Naive thymus-derived CD4-positive, alpha-beta T cell (primary cell): ENCODE data around the gene PEAR1. TPM values are rescaled to one million over a fixed set of nuclear protein-coding genes. Genes with fewer than 3 reads are reported as not detected.

Experiments
- ATAC-seq: fragments of 150-1000 bp; cut with Tn5 transposase; 2 replicates; pipeline ENCODE4 v1.10.0; 2021; ENCODE audit warnings: mild to moderate bottlenecking, moderate library complexity
- CTCF ChIA-PET: fragments of 350-600 bp; sonication (Branson Sonifier 250); formaldehyde crosslinking; loops from one replicate; lab custom pipeline; 2021; ENCODE audit warnings: antibody characterized with exemption; lab: Charles Lee
- POLR2A ChIA-PET: fragments of 350-600 bp; sonication (Branson Sonifier 250); formaldehyde crosslinking; loops from one replicate; lab custom pipeline; 2021; ENCODE audit warnings: antibody characterized with exemption, inconsistent platforms; lab: Charles Lee
- DNase-seq, 9 donors: peaks; one replicate each; pipeline versions ENCODE4 v3.0.0 to v3.0.0-alpha.2; 2020 to 2022; ENCODE audit warnings: mixed read lengths in 1 of 9
- H3K27ac ChIP-seq: one replicate; pipeline ENCODE4 v1.7.0; 2013; ENCODE audit warnings: mild to moderate bottlenecking, low read depth, low read length, moderate library complexity
- H3K27me3 ChIP-seq, 2 donors: one replicate each; pipeline ENCODE4 v1.7.0; 2013; ENCODE audit warnings: low read length in 2 of 2, mild to moderate bottlenecking in 2 of 2, moderate library complexity in 2 of 2; ENCODE audit not compliant: control insufficient read depth in 2 of 2, insufficient read depth in 2 of 2
- H3K36me3 ChIP-seq, 3 experiments: 1 replicate in 2 of 3; 2 replicates in 1 of 3; pipeline ENCODE4 v1.7.0; 2013; ENCODE audit warnings: low read length in 3 of 3, mild to moderate bottlenecking in 3 of 3, moderate library complexity in 1 of 3; ENCODE audit not compliant: insufficient read depth in 3 of 3, control insufficient read depth in 2 of 3
- H3K4me1 ChIP-seq, 2 donors: one replicate each; pipeline ENCODE4 v1.7.0; 2013; ENCODE audit warnings: low read length in 2 of 2, mild to moderate bottlenecking in 2 of 2, moderate library complexity in 1 of 2; ENCODE audit not compliant: control insufficient read depth in 2 of 2, insufficient read depth in 2 of 2
- H3K4me3 ChIP-seq: 2 replicates; pipeline ENCODE4 v1.7.0; 2013; ENCODE audit warnings: mild to moderate bottlenecking, low read length
- H3K9me3 ChIP-seq, 3 experiments: 1 replicate in 2 of 3; 2 replicates in 1 of 3; pipeline ENCODE4 v1.7.0; 2013; ENCODE audit warnings: low read length in 3 of 3; ENCODE audit not compliant: control insufficient read depth in 2 of 3
- H3K27ac Mint-ChIP-seq, 9 donors: one replicate each; pipeline ENCODE4 v1.8.0; 2020 to 2022; ENCODE audit warnings: mixed read lengths in 9 of 9, mild to moderate bottlenecking in 8 of 9, moderate library complexity in 5 of 9, inconsistent platforms in 2 of 9
- H3K27me3 Mint-ChIP-seq, 5 donors: one replicate each; pipeline ENCODE4 v1.8.0; 2021 to 2022; ENCODE audit warnings: mixed read lengths in 5 of 5, mild to moderate bottlenecking in 1 of 5
- H3K36me3 Mint-ChIP-seq, 5 donors: one replicate each; pipeline ENCODE4 v1.8.0; 2020 to 2022; ENCODE audit warnings: mixed read lengths in 5 of 5, mild to moderate bottlenecking in 3 of 5, inconsistent platforms in 1 of 5
- H3K4me1 Mint-ChIP-seq, 7 donors: one replicate each; pipeline ENCODE4 v1.8.0; 2020 to 2022; ENCODE audit warnings: mixed read lengths in 7 of 7, mild to moderate bottlenecking in 3 of 7, inconsistent platforms in 1 of 7
- H3K4me3 Mint-ChIP-seq, 10 donors: one replicate each; pipeline ENCODE4 v1.8.0; 2020 to 2022; ENCODE audit warnings: mild to moderate bottlenecking in 10 of 10, mixed read lengths in 10 of 10, moderate library complexity in 6 of 10, inconsistent platforms in 2 of 10
- H3K9me3 Mint-ChIP-seq, 11 donors: one replicate each; pipeline ENCODE4 v1.8.0; 2020 to 2022; ENCODE audit warnings: mixed read lengths in 11 of 11, mild to moderate bottlenecking in 4 of 11, inconsistent platforms in 1 of 11, moderate library complexity in 1 of 11
- intact Hi-C, 2 donors: fragments of 100-400 bp; cut with micrococcal nuclease; formaldehyde crosslinking; loops; one replicate each; pipeline ENCODE4 v1.15.1; 2023
- polyA plus RNA-seq, 2 donors: library from polyadenylated mRNA; unstranded; fragments of 300-500 nt; fragmentation: Illumina TruSeq; gene quantifications; one replicate each; pipeline ENCODE4 v1.2.3, GENCODE V29; 2021
- total RNA-seq, 6 experiments: library from RNA in 5 of 6; stranded (reverse) in 5 of 6; gene quantifications; 1 replicate in 5 of 6; 2 replicates in 1 of 6; pipeline ENCODE4 v1.2.3 and lab custom pipeline; 2021 to 2026

The PEAR1 gene
- total and polyA plus RNA-seq, 7 experiments from 2014 or later = 0.19 to 1.2 (median 0.32) TPM

- H3K4me1 Mint-ChIP-seq = peaks cover 23 to 80% (median 32%) of the 10 kb centered on the region in 7 donors
- peaks cover 8 to 20% of the 10 kb centered on the region in 2 donors for H3K4me1 ChIP-seq
- H3K27ac Mint-ChIP-seq = peak overlapping the region in 2 of 9 donors; percentile 5 to 75
- ChIA-PET CTCF (interaction anchor here (0.7 to 4.3 kb wide), 2 partner anchors 26 to 136 kb away, joined by 3 to 41 read pairs; partner anchors contain the start of genes ISG20L2 and METTL25B), POLR2A (no interaction called here)
- peaks cover 12 to 31% of the 10 kb centered on the region in 2 donors for H3K27me3 ChIP-seq
- H3K36me3 ChIP-seq = no peaks in the 10 kb centered on the region
- H3K4me3 ChIP-seq = no peak overlapping the region
- peaks cover 24 to 65% (median 54%) of the 10 kb centered on the region in 5 donors for H3K27me3 Mint-ChIP-seq
- H3K27ac ChIP-seq = no peak overlapping the region
- ATAC-seq (peak; percentile 10), DNase-seq (no peak)
- no peaks in the 10 kb centered on the region for H3K9me3 ChIP-seq
- intact Hi-C loops = loop anchor here in 1 of 2 donors (2.0 kb wide), 1 partner anchor 14 kb away; no protein-coding TSS in a partner anchor
- peak overlapping the region in 4 of 10 donors; percentile 7 to 77 (median 22) for H3K4me3 Mint-ChIP-seq
- peaks cover 0 to 2% (median 0%) of the 10 kb centered on the region in 11 donors for H3K9me3 Mint-ChIP-seq
- H3K36me3 Mint-ChIP-seq = peaks cover 0 to 13% (median 3%) of the 10 kb centered on the region in 5 donors
Measured at GRCh38 chr1:156862997-156863599, 30.4 kb upstream of the PEAR1 start.

DNA sequence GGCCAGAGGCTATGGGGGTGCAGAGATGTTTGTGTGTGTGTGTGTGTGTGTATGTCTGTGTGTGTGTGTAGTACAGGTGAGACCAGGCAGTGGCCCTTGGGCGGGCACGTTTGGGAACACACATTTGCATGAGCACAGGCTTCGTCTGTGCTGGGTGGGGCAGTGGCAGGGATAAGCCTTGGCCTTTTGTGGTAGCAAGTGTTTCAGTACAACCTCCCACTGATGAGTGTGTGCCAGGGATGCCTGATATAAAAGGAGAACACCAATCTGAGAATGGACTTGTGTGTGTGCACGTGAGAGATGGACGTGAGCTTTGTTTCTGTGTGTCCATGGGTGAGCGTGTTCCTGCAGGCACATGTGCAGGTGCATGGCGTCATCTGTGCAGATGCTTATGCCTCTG, 29.9 kb upstream of the PEAR1 start:
- Mint-ChIP-seq H3K36me3 (peaks cover 0 to 13% (median 3%) of the 10 kb centered on the region in 5 donors), H3K4me3 (peak overlapping the region in 2 of 10 donors; percentile 5 to 77), H3K4me1 (peaks cover 23 to 76% (median 26%) of the 10 kb centered on the region in 7 donors), H3K9me3 (peaks cover 0 to 2% (median 0%) of the 10 kb centered on the region in 11 donors), H3K27ac (peak overlapping the region in 3 of 9 donors; percentile 2 to 75 (median 5)), H3K27me3 (peaks cover 18 to 61% (median 49%) of the 10 kb centered on the region in 5 donors)
- H3K27me3 ChIP-seq = peaks cover 12 to 31% of the 10 kb centered on the region in 2 donors
- H3K36me3 ChIP-seq = no peaks in the 10 kb centered on the region
- no peak overlapping the region for H3K27ac ChIP-seq
- intact Hi-C loops = loop anchor here in 1 of 2 donors (2.0 kb wide), 1 partner anchor 15 kb away; no protein-coding TSS in a partner anchor
- DNase-seq = no peak
- no peak overlapping the region for H3K4me3 ChIP-seq
- POLR2A ChIA-PET = no interaction called here
- H3K9me3 ChIP-seq = no peaks in the 10 kb centered on the region
- no peak for ATAC-seq
- CTCF ChIA-PET = no interaction called here
- peaks cover 8 to 20% of the 10 kb centered on the region in 2 donors for H3K4me1 ChIP-seq

- H3K36me3 Mint-ChIP-seq = peaks cover 0 to 13% (median 3%) of the 10 kb centered on the region in 5 donors
- no peaks in the 10 kb centered on the region for H3K36me3 ChIP-seq
- H3K4me3 Mint-ChIP-seq = peak overlapping the region in 1 of 10 donors; percentile 32
- intact Hi-C loops = no loop called here
- peak overlapping the region in 1 of 9 donors; percentile 85 for H3K27ac Mint-ChIP-seq
- ChIA-PET CTCF (interaction anchor here (1.1 kb wide), 2 partner anchors 67 to 139 kb away, joined by 3 read pairs; no protein-coding TSS in a partner anchor), POLR2A (no interaction called here)
- H3K4me1 ChIP-seq = peaks cover 8 to 14% of the 10 kb centered on the region in 2 donors
- no peak overlapping the region for H3K27ac ChIP-seq
- H3K9me3 ChIP-seq = no peaks in the 10 kb centered on the region
- H3K27me3 Mint-ChIP-seq = peaks cover 12 to 61% (median 46%) of the 10 kb centered on the region in 5 donors
- H3K9me3 Mint-ChIP-seq = peaks cover 0 to 2% (median 0%) of the 10 kb centered on the region in 11 donors
- H3K4me3 ChIP-seq = no peak overlapping the region
- ATAC-seq (no peak), DNase-seq (no peak)
- peaks cover 12 to 25% of the 10 kb centered on the region in 2 donors for H3K27me3 ChIP-seq
- H3K4me1 Mint-ChIP-seq = peaks cover 17 to 75% (median 22%) of the 10 kb centered on the region in 7 donors
Measured at GRCh38 chr1:156864796-156865195, 28.7 kb upstream of the PEAR1 start.

GRCh38 chr1:156865258-156865657, 28.3 kb upstream of the PEAR1 start:
- no peak overlapping the region for H3K27ac ChIP-seq
- H3K4me1 ChIP-seq = peaks cover 7 to 10% of the 10 kb centered on the region in 2 donors
- ATAC-seq (no peak), DNase-seq (no peak)
- Mint-ChIP-seq H3K27me3 (peaks cover 10 to 58% (median 43%) of the 10 kb centered on the region in 5 donors), H3K36me3 (peaks cover 0 to 13% (median 3%) of the 10 kb centered on the region in 5 donors), H3K4me3 (peak overlapping the region in 1 of 10 donors; percentile 79), H3K27ac (peak overlapping the region in 1 of 9 donors; percentile 85), H3K4me1 (peaks cover 12 to 75% (median 20%) of the 10 kb centered on the region in 7 donors), H3K9me3 (peaks cover 0 to 2% (median 0%) of the 10 kb centered on the region in 11 donors)
- intact Hi-C loops = no loop called here
- H3K9me3 ChIP-seq = no peaks in the 10 kb centered on the region
- CTCF ChIA-PET = interaction anchor here (1.1 kb wide), 1 partner anchor 139 kb away, joined by 3 read pairs; no protein-coding TSS in a partner anchor
- no peaks in the 10 kb centered on the region for H3K36me3 ChIP-seq
- peaks cover 12 to 25% of the 10 kb centered on the region in 2 donors for H3K27me3 ChIP-seq
- no peak overlapping the region for H3K4me3 ChIP-seq
- POLR2A ChIA-PET = no interaction called here

DNA sequence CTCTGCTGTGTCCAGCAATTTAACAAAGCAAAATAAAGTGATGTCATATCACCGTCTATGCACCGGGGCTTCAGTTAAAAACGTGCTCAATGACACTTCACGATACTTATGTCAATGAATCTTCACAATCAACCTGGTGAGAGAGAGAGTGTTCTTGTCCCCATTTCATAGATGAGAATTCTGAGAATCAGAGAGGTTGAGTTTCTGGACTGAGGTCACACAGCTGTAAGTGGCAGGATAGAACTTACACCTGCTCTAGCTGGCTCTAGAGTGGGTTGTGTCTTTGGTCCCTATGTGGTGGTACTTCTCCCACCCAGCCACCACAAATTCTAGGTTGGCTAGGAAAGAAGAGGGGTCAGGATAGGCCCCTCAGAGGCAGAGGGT, 27.7 kb upstream of the PEAR1 start:
- Mint-ChIP-seq H3K36me3 (peaks cover 0 to 13% (median 3%) of the 10 kb centered on the region in 5 donors), H3K9me3 (peaks cover 0 to 2% (median 0%) of the 10 kb centered on the region in 11 donors), H3K27me3 (peaks cover 8 to 55% (median 42%) of the 10 kb centered on the region in 5 donors), H3K4me1 (peaks cover 9 to 76% (median 19%) of the 10 kb centered on the region in 7 donors), H3K27ac (peak overlapping the region in 1 of 9 donors; percentile 85), H3K4me3 (peak overlapping the region in 2 of 10 donors; percentile 29 to 79)
- CTCF ChIA-PET = no interaction called here
- POLR2A ChIA-PET = no interaction called here
- DNase-seq (no peak), ATAC-seq (no peak)
- Histone ChIP-seq H3K4me1 (peaks cover 4% of the 10 kb centered on the region in 2 donors), H3K27me3 (peaks cover 12 to 25% of the 10 kb centered on the region in 2 donors), H3K36me3 (no peaks in the 10 kb centered on the region), H3K9me3 (no peaks in the 10 kb centered on the region), H3K4me3 (no peak overlapping the region), H3K27ac (no peak overlapping the region)
- intact Hi-C loops = no loop called here

DNA sequence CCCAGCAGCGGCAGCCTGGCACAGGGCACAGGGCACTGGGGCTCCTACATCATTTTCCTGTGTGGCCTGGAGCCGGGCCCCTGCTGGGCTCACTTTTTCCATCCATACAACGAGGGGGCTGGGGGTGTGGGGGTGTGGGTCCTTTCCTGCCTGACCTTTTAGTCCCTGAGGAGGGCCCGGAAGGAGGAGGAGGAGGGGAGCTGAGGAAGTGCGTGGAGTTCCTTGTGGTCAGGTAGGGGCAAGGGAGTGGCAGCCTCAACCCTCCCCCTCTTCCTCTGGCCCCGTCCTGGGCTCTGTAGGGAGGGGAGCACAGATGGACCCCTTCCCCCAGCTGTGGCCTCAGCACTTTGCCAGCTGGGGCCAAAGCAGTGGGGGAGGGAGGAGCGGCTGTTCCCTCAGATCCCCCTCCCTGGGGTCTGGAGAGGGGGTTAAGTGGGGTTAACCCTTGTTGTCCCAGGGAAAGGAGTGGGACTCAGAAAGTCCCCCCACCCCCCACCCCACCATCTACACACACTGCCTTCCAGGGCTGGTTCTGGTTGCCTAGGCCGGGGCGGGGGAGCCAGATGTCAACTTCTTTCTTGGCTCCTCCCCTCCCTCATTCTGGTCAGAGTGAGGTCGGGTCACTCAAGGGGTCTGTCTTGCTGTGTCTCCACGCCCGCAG, 27.1 kb upstream of the PEAR1 start:
- intact Hi-C loops = no loop called here
- CTCF ChIA-PET = no interaction called here
- POLR2A ChIA-PET = no interaction called here

More for the DNA sequence above, 27.1 kb upstream of the PEAR1 start:
- Mint-ChIP-seq H3K9me3 (peaks cover 0 to 2% (median 0%) of the 10 kb centered on the region in 11 donors), H3K36me3 (peaks cover 0 to 13% (median 3%) of the 10 kb centered on the region in 5 donors), H3K4me3 (peak overlapping the region in 2 of 10 donors; percentile 29 to 79), H3K27me3 (peaks cover 8 to 55% (median 42%) of the 10 kb centered on the region in 5 donors), H3K27ac (peak overlapping the region in 2 of 9 donors; percentile 25 to 85), H3K4me1 (peaks cover 9 to 76% (median 18%) of the 10 kb centered on the region in 7 donors)
- peak; percentile 26 for ATAC-seq
- Histone ChIP-seq H3K9me3 (no peaks in the 10 kb centered on the region), H3K27ac (no peak overlapping the region), H3K27me3 (peaks cover 9 to 21% of the 10 kb centered on the region in 2 donors), H3K4me3 (no peak overlapping the region), H3K4me1 (peaks cover 0 to 4% of the 10 kb centered on the region in 2 donors), H3K36me3 (no peaks in the 10 kb centered on the region)
- peak in 1 of 9 donors; percentile 61 for DNase-seq
